Midbrain (tissue), 1 donor: ENCODE results near the gene SP8.

Source experiments
- DNase-seq: peaks from one replicate; lab custom pipeline; 2025; lab: John Stamatoyannopoulos, UW

SP8 gene

GRCh38 chr7:20794676-20795075, 8.0 kb upstream of the SP8 start:
- no peak for DNase-seq

- DNase-seq = no peak
Observed at GRCh38 chr7:20793694-20794394, 7.2 kb upstream of the SP8 start.

GRCh38 chr7:20793248-20793647, 6.6 kb upstream of the SP8 start:
- no peak for DNase-seq

- no peak for DNase-seq
Observed at GRCh38 chr7:20791538-20792434, 5.1 kb upstream of the SP8 start.

- no peak for DNase-seq
Observed at GRCh38 chr7:20790375-20790774, 3.7 kb upstream of the SP8 start.

- no peak for DNase-seq
Observed at GRCh38 chr7:20788420-20788990, 1.8 kb upstream of the SP8 start.

- no peak for DNase-seq
Observed at GRCh38 chr7:20787660-20788419, 1.2 kb upstream of the SP8 start.

- no peak for DNase-seq
Observed at GRCh38 chr7:20786421-20786778, 286 bp downstream of the SP8 start.

GRCh38 chr7:20786049-20786412, 655 bp downstream of the SP8 start:
- DNase-seq = no peak

- DNase-seq = no peak
Observed at GRCh38 chr7:20785157-20786048, 1.3 kb downstream of the SP8 start.

GRCh38 chr7:20784388-20785156, 2.1 kb downstream of the SP8 start:
- DNase-seq = no peak

- DNase-seq = no peak
Observed at GRCh38 chr7:20783700-20784387, 2.8 kb downstream of the SP8 start.

GRCh38 chr7:20783125-20783699, 3.5 kb downstream of the SP8 start:
- DNase-seq = no peak

GRCh38 chr7:20779041-20779440, 7.6 kb downstream of the SP8 start:
- no peak for DNase-seq

GRCh38 chr7:20778063-20778721, 8.5 kb downstream of the SP8 start:
- DNase-seq = no peak

GRCh38 chr7:20777377-20778062, 9.2 kb downstream of the SP8 start:
- DNase-seq = no peak

- no peak for DNase-seq
Observed at GRCh38 chr7:20776942-20777341, 9.7 kb downstream of the SP8 start.

- no peak for DNase-seq
Observed at GRCh38 chr7:20776214-20776911, 10.3 kb downstream of the SP8 start.
